Eye (tissue), 1 donor: ENCODE results near the gene SMOC2.

Source experiments
- DNase-seq: peaks from one replicate; pipeline ENCODE4 v3.0.0-alpha.2; 2015

SMOC2 gene

DNA sequence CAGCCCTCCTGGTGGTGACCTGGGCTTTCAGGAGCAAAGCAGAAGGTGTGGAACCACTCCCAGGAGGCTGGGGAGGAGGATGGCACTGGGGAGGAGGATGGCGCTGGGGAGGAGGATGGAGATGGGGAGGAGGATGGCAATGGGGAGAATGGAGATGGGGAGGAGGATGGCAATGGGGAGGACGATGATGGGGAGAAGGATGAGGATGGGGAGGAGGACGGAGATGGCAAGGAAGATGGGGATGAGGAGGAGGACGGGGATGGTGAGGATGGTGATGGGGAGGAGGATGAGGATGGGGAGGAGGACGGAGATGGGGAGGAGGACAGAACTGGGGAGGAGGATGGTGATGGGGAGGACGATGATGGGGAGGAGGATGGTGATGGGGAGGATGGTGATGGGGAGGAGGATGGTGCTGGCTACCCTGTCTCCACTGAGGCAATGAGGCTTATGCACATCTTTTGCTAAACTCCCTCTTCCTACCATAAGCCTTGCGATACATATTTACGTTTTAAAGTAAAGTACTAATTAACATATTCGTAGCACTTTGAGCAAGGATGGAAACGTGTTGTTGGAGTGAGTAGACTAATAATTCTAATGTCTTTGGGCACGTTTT is 7.4 kb downstream of the SMOC2 start:
- DNase-seq, result no peak

DNA sequence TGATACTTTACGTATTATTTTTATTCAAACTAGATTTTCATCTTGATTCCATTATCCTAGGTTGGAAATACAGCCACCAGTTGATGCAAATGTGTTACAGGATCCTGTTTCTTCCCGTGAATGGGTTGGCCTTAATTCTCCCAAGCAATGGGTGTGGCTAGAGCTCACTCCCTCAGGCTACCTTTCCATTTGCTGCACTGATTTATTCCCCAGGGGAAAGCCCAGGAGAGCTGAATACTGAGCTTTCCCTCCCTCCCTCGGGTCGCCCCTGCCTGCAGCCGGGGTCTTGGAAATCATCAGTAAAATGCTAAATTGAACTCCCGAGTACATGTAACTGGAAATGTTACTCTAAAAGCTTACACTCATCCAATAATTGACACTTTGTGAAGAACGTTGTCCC is 9.9 kb downstream of the SMOC2 start:
- DNase-seq, result peak; percentile 24

DNA sequence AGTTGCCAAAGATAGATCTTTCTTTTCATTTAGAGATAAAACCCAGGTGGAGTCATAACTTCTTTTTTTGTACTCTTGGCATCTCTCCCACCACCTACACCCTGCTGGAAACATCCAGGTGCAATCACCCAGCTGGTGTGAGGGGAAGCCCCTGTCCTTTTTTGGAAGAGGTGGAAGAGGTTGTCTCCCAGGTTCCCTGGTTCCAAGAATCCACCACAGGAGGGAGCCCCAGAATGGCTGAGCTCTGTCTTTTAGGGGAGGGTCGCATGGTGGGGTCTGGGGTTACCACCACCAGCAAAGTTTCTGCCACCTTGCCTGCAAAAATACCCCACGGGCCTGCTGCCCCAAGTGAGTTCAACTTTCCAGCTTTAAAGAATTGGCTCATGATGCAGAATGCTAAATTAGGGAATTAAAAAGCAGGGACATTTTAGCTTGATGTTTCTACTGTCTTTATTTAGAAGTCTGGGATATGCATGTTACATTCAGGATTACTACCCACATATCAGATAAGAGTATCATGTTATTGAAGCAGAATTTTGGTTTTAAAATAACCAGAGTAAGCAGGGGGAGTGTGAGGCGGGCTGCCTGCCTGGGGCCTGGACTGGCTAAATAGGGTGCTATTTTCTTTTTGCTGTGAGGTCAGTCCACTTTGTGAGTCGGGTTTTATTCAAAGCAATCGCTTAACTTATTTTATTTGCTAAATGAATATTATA is 11.0 kb downstream of the SMOC2 start:
- DNase-seq, result no peak

DNA sequence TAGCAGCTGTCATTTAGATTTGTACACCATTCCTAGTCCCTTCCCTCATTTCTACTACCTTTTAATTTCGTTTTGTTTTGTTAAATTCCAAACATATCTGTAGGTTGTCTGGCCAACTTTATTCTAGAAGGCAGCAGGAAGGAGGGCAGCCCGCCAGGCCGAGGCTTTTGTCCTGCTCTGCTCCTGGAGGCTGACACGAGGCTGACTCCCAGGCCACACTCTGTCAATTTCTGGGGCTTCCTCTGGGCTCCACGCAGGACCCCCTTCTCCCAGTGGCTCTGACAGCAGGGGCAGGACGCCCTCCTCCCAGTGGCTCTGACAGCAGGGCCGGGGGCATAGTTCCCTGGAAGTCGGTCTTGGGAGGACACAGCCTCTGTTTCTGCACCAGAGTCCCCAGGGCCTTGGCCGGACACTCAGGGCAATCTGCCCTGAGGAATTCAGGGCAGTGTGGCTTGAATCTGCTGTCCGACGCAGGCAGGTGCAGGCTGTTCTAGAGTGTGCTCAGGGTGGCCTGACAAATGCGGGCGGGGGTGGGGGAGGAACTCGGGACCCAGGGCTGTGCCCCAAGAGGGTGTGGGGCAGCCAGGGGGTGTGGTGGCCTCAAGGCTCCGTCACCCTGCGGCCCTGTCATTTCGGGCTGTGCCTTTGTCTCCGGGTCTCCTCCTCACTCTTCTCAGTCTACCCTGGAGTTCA is 11.8 kb downstream of the SMOC2 start:
- DNase-seq, result no peak

DNA sequence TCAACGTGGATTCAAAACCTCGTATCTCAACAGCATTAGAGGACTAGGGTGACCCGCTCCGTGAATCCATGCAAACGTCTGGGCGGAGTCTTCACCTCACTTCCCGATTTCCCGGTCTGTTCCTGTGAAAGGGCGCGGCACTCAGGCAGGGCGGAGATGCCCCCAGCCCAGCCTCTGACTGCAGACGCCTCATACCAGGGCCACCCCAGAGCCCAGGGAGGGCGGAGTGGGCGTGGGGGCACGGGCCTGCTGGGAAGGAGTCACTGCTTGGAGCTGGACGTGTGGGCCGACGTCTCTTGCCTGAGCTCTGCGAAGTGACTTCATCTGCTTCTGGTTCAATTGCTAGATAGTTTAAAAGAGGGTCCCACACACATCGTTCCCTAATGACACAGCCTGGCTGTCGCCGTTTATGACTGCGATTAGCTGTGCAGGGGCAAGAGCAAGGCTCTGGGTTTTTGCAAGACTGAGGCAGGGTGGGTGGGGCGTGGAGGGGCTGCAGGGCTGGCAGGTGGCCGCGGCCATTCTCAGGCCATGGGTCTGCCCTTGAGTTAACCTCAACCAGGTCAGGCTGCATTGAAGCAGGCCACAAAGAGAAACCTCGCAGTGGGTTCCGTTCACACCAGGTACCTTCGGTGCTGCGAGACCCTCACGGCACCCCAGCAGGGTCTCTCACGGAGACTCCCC is 15.0 kb downstream of the SMOC2 start:
- DNase-seq, result no peak

DNA sequence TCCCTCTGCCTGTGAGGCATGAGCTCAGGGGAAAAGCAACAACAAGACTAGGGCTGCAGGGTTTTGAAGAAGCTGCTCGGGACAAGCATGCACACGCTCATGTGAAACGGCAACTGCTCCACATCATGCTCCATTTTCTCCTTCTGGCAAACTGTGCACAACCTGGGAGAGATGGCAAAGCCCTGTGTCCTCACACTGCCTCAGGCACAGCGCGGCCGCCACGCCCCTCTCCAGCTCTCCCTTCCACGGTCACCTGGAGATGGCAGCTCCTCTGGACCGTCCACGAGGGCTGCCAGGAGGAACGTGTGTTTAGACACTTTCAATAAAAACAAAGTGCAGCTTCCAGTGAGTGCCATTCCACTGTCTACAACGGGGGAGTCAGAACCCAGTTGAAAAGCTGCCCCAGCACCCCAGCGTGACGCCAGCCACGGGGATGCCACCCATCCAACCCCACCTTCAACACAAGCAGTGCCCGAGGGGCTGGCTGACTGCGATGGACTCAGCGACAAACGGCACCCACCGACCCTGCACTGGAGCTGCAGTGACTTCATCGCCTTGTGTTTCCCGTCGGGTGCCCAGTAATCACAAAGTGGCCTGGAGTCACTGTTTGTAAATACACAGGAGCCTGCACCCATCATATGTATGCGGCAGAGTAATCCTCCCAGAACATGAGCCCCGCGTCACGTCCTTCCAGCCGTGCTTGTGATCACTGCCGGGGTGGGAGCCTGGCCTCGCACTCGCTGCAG is 16.1 kb downstream of the SMOC2 start:
- DNase-seq, result no peak

DNA sequence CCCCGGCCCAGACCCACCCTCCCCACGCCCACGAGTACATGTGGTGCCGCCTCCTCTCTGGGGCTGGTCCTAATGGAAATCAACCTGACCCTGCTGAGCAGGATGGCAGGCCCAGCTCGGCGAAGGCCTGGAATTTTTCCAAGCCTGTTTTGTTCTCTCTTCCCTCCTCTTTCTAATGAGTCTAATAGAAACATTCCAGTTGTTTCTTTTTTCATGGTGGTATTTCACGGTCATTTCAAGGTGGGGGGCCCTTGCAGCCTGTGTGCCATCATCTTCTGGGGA is 16.6 kb downstream of the SMOC2 start:
- DNase-seq, result no peak

DNA sequence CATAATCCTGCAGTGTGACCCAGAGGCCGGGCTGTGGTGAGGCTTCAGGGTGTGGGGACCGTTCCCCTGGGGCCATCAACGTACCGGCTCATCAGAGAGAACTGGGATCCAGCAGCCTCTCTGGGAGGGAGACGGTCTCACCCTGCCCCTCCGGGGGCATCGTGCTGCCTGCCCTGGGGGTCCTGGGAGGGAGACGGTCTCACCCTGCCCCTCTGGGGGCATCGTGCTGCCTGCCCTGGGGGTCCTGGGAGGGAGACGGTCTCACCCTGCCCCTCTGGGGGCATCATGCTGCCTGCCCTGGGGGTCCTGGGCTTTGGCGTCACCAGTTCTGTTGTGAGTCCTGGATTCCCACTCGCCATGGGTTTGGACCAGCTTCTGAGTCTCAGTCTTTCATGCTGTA is 17.1 kb downstream of the SMOC2 start:
- DNase-seq, result no peak

DNA sequence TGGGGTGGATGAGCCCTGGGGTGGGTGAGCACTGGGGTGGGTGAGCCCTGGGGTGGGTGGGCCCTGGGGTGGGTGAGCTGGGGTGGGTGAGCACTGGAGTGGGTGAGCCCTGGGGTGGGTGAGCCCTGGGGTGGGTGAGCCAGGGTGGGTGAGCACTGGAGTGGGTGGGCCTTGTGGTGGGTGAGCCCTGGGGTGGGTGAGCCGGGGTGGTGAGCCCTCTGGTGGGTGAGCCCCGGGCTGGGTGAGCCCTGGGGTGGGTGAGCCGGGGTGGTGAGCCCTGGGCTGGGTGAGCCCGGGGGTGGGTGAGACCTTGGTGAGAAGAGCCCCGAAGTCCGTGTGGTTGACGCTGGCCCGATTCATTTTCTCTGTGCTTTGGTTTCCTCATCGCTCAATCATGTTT is 18.6 kb downstream of the SMOC2 start:
- no peak for DNase-seq

DNA sequence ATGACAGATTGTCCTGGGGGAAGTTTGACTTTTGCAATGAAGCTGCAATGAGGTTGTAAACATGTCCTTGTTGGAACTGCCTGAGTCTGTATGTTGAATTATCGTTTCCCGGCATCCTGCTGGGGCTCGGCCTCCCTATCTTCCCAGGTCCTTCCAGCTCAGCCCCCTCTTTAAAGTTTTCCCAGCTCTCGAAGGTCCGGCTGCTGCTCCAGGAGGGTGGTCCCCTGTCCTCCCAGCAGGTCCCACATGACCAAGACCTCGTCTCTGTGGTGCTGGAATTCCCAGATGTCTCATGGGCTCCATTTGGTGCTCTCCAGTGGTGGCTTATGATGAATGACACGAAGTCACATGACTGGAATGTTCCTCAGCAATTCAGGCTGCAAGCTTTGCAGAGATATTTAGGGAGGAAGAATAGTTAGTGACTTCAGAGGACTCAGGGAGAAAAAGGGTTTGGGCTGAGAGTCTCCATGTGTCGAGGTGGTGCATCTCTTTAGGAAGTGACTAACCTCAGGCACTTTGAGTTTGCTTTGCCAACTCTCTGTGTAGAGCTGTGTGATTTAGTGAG is 21.4 kb downstream of the SMOC2 start:
- DNase-seq, result no peak

DNA sequence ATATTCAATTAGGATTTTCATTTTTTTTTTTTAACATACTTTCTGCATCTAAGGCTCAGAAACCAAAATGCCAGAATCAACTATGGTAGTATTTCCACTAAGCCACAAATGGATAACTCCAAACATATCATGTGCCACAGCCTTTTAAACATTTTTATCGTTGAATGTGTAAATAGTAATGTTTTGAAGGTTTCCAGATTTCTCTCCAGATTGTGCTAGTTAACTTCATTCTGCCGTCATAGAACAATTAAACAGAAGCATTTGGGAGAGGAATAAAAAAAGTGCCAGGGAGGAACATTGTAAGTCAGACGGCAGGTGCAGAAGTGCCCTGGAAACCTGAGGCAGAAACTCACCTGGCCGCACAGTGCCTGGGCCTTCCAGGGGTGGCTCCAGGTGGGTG is 23.6 kb downstream of the SMOC2 start:
- DNase-seq, result no peak

DNA sequence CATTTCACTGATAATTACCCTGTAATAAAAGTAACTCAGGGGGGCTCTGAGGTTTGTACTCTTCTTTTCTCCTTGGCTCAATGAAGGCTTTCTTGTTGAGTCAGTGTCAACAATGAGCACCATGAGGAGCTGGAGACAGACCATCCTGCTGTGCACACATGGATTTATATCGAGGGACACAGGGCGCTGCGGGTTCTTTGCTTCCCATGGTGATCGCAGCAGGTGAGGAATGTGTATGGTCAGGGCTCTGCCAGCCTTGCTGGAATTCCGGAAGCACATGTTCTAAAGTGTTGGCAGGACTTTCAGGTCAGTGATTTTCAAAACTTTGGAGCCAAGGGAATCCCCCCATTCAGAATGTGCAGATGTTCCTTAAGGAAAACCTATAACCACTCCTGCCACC is 27.1 kb downstream of the SMOC2 start:
- DNase-seq, result no peak

DNA sequence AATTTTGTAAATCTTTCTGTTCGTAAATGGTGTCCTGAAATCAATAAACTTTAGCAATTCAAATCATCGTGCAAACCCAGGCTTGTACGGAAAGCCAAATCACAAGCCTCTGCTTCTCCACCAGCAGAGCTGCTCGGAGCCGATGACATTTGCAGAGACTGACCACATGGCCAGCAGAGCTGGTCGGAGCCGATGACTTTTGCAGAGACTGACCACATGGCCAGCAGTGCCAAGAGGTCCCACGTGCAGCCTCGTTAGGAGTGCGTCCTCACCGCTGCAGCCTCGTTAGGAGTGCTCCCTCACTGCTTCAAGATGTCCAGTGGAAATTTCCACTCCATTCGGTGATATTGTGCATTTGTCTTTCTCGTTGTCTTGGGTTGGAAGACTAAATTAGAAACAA is 28.5 kb downstream of the SMOC2 start:
- DNase-seq, result no peak

DNA sequence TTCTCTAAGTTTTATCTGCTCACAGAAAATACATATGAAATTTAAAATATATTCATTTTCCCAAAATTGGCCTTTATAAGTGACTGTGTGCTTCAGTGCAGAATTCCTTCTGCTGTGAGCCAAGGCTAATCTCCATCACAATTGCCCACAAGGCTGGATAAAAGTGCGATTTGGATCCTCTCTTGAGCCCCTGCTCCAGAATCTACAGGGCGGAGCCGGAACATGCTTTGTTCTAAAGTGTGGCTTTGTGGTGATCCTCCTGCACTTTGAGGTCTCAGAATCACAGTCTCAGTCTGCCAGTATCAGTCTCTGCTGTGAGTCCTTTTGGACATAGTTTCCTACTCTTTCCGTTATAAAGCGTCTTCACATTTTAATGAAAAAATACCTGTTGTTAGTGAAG is 28.9 kb downstream of the SMOC2 start:
- DNase-seq, result no peak

DNA sequence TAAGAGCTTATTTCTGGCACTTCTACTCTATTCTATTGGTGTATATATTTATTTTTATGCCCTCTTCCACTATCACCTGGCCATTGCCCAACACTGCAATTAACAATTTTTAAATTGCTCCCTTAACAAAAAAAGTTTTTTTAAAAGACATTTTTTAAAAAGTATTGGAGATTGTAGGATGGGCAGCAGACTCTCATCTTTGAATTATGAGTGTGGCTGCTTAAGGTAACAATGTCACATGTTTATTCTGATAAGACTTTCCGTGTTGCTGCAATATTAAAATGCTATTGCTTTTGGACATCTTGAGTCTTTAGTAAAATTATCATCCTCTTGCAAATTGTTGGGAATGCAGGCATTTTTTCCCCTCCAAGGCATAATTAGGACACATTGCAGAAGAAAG is 31.4 kb downstream of the SMOC2 start:
- no peak for DNase-seq

DNA sequence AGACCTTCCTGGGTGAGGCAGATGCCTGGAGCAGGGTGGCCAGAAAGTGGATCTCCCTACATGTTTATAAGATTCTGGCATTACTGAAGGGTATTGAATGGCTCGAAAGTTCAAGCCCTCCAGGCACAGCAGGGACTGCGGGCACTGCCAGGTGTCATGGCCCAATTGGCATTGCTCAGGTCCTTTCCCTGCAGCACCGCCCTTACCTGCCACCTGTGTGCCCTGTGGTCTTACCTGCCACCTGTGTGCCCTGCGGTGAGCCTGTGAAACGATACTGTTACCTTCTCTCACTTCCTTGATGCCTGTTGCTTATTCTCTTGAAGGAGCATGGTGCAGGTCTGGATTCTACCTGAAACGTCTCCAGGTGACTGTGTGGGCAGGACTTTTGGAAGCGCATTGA is 32.2 kb downstream of the SMOC2 start:
- DNase-seq, result no peak

DNA sequence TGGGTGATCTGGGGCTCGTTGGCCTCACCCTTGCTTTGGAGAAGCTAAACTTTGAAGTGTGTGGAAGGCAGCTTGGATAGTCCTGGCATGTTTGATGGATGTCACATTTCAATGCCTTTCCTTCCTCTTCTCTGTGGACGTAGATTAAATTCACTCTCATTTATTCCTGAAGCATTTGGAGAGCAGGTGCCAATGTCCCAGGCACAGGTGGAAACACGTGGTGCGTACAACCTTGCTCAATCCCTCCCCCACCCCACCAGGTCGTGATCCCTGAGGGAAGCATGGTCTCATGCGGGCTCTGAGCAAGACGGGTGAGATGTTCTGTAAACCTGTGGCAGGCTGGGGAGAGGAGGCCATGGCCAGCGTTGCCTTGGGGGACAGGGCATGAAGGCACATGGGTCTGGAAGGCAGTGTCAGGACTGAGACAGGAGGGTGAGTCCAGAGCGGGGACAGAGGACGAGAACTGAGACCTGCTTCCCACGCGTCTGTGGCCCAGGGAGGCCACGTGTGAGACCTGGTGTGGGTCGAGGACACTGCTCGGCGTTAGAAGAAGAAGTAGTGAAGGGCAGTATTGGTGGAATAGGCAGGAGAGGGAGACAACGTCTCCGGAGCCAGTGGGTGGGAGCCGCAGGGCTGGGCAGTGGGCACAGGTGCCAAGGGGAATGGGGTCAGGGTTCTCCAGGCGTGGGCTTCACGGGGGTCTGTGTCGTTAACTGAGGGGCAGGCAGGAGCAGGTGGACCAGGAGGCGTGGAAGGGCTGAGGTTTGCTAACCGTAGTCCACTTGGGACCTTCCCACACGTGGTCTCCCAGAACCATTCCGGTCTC is 34.4 kb downstream of the SMOC2 start:
- DNase-seq, result no peak

DNA sequence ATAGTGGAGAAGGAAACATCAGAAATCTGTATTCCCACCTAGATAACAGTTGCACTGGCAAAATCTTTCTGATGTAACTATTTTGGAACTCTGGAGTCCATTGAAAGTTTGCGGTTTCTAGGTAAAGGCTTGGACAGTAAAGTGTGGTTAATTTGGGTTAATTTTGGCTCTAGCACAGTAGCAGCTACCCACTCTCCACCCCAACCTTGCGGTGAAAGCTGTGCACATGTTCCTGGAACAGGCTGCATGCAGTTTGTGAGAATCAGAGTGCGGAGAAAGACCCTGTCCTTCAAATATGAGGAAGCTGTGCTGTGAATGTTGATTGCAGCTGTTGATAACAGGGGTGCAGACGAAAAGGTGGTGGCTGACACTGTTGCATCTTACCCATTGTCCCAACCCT is 38.4 kb downstream of the SMOC2 start:
- DNase-seq, result no peak

DNA sequence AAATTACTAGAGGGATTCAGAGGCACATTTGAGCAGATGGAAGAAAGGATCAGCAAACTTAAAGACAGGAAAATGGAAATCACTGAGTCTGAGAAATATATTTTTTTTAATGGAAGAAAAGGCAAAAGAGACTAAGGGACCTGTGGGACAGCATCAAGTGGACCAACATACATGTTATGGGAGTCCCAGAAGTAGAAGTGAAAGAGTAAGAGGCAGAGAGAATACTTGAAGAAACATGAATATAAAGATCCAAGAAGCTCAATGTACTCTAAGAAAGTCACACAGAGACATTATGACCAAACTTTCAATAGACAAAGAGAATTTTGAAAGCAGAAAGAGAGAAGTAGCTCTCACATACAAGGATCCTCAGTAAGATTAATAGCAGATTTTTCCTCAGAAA is 39.5 kb downstream of the SMOC2 start:
- no peak for DNase-seq

DNA sequence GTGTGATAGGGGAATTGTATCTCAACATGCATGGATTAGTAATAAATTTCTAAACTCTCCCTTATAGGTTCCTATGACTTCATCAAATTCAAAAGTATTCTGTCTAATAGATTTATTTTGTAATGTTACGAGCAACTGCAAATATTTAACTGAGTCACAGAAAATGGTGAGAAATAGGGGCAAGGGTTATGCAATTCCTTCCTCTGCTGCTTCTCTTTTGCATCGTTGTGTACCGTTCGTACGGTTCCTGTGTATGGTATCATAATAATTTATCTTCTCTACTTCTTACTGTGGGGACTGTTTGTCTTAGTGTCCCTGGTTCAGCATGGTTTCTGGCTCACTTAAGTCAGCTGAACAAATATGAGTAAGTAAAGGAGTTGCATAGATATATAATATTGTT is 44.8 kb downstream of the SMOC2 start:
- DNase-seq, result no peak

DNA sequence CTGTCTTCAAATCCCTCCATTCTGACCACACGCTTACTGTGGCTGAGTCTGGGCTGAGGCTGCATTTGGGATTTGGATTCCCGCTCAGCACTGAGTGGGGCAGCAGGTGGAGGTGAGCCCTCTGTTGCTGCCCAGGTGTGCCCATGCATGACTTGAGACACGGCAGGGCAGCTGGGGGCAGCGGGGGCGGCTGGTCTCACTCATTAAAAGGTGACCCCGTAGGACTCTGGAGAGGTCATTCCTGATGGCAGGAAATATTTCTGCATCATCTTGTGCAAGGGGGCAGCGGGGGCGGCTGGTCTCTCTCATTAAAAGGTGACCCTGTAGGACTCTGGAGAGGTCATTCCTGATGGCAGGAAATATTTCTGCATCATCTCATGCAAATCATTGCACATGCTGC is 49.8 kb downstream of the SMOC2 start:
- DNase-seq, result no peak

DNA sequence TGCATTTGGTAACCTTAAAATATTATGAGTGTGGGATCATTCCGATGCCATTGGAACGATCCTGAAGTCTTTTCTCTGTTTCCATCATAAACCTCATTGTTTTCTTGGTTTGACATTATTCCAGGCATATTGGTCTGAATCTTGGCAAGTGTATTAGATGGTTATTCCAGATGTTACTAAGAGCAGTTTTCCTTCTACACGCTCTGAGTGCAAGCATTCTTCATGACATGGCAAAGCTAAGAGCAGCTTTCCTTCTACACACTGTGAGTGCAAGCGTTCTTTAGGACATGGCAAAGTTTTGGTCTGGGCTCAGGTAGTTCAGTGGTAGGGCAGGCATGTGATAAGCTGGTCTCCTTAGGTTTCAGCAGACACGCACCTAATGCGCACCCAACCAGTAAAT is 53.0 kb downstream of the SMOC2 start:
- peak; percentile 15 for DNase-seq
